K562 (cell line): ENCODE measurements around the gene PPP1R9A.

Experiments
- CBFA2T2 ChIP-seq: fragments of 450-650 bp; conservative IDR thresholded peaks from 2 replicates; pipeline ENCODE4 v1.6.1; 2017; ENCODE audit warnings: mild to moderate bottlenecking
- CTCF ChIP-seq, 3 experiments: IDR thresholded peaks in 2 of 3; conservative IDR thresholded peaks in 1 of 3; 2 replicates each; pipeline ENCODE4 v1.5.1; 2011 to 2012; ENCODE audit warnings: low read length in 3 of 3, mild to moderate bottlenecking in 3 of 3, control low read depth in 2 of 3, improper control_type of control experiment in 1 of 3, inconsistent platforms in 1 of 3, low read depth in 1 of 3, mixed read lengths in 1 of 3, moderate library complexity in 1 of 3; ENCODE audit not compliant: insufficient read depth in 2 of 3
- EP300 ChIP-seq: IDR thresholded peaks from 2 replicates; pipeline ENCODE4 v1.6.1; 2012; ENCODE audit warnings: low read length, improper control_type of control experiment
- JUND ChIP-seq, 2 experiments: IDR thresholded peaks; 2 replicates in 1 of 2; 3 replicates in 1 of 2; pipeline ENCODE4 v1.6.1; 2011; ENCODE audit warnings: borderline replicate concordance in 2 of 2, low read depth in 2 of 2, low read length in 2 of 2, improper control_type of control experiment in 1 of 2, missing biosample characterization in 1 of 2, missing genetic modification characterization in 1 of 2, missing genetic modification reagents in 1 of 2
- NFE2 ChIP-seq: IDR thresholded peaks from 2 replicates; pipeline ENCODE4 v1.6.1; 2014; ENCODE audit warnings: antibody characterized with exemption, low read depth
- POLR2A ChIP-seq: fragments of 450-650 bp; conservative IDR thresholded peaks from 2 replicates; pipeline ENCODE4 v1.6.1; 2016
- SAP30 ChIP-seq: fragments of 200-600 bp; sonication (generic); IDR thresholded peaks from 2 replicates; pipeline ENCODE4 v1.6.1; 2012; ENCODE audit warnings: borderline replicate concordance, low read depth, mild to moderate bottlenecking, moderate library complexity, low read length, control low read depth, inconsistent platforms; ENCODE audit not compliant: insufficient read depth, poor library complexity, severe bottlenecking
- TGIF2 ChIP-seq: sonication (generic); formaldehyde crosslinking; IDR thresholded peaks from 2 replicates; pipeline ENCODE4 v1.8.1; 2022; ENCODE audit warnings: mild to moderate bottlenecking, missing genetic modification reagents, moderate library complexity
- ZEB2 ChIP-seq: fragments of 450-650 bp; IDR thresholded peaks from 2 replicates; pipeline ENCODE4 v1.6.1; 2016
- ZZZ3 ChIP-seq: fragments of 450-650 bp; IDR thresholded peaks from 2 replicates; pipeline ENCODE4 v1.6.1; 2016; ENCODE audit warnings: antibody characterized with exemption, mild to moderate bottlenecking, moderate library complexity
- TF ChIP-seq, protein P1 (sequence below), 2 experiments: fragments of 450-650 bp in 1 of 2; sonication (generic) in 1 of 2; formaldehyde crosslinking; conservative IDR thresholded peaks; 2 replicates each; pipeline versions ENCODE4 v1.4.0 to v1.8.1; 2020 to 2022; ENCODE audit warnings: mild to moderate bottlenecking in 1 of 2, missing genetic modification reagents in 1 of 2

GRCh38 chr7:95055295-95055694 lies 147.9 kb downstream of the PPP1R9A start:
- TF ChIP-seq CTCF (IDR thresholded peaks at IDR 0.05 in 2 of 3, conservative IDR thresholded peaks at IDR 0.05 in 1 of 3; ENCODE audit: insufficient read depth in 2 of 3, low read depth in 1 of 3, low read length in 3 of 3), result no peak
- no peak for TF ChIP-seq ZZZ3
- TF ChIP-seq CBFA2T2, result no peak
- TF ChIP-seq JUND (IDR thresholded peaks at IDR 0.05; ENCODE audit: borderline replicate concordance, low read depth, low read length), result no peak
- no peak for TF ChIP-seq JUND (tag; IDR thresholded peaks at IDR 0.05; ENCODE audit: borderline replicate concordance, low read depth, low read length)
- TF ChIP-seq NFE2, result no peak
- TF ChIP-seq TGIF2 (CRISPR knock-in tag), result no peak
- TF ChIP-seq SAP30, result no peak
- TF ChIP-seq, protein P1, sequence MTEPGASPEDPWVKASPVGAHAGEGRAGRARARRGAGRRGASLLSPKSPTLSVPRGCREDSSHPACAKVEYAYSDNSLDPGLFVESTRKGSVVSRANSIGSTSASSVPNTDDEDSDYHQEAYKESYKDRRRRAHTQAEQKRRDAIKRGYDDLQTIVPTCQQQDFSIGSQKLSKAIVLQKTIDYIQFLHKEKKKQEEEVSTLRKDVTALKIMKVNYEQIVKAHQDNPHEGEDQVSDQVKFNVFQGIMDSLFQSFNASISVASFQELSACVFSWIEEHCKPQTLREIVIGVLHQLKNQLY (CRISPR knock-in tag; conservative IDR thresholded peaks at IDR 0.05), result no peak
- no peak for TF ChIP-seq ZEB2
- no peak for TF ChIP-seq EP300
- TF ChIP-seq POLR2A, result no peak
